GM19043 (cell line): Measurements from ENCODE around the gene SLC39A3.

ENCODE experiments used
- ATAC-seq: cut with Tn5 transposase; IDR thresholded peaks from one replicate; pipeline ENCODE4 v1.9.1; 2021; ENCODE audit warnings: low read depth; ENCODE audit not compliant: unreplicated experiment

SLC39A3 gene

GRCh38 chr19:2751438-2751830, 11.6 kb upstream of the SLC39A3 start:
- no peak for ATAC-seq

GRCh38 chr19:2750808-2751437, 11.1 kb upstream of the SLC39A3 start:
- no peak for ATAC-seq

- no peak for ATAC-seq
These were observed 7.5 kb upstream of the SLC39A3 start for GRCh38 chr19:2747349-2747748.

DNA sequence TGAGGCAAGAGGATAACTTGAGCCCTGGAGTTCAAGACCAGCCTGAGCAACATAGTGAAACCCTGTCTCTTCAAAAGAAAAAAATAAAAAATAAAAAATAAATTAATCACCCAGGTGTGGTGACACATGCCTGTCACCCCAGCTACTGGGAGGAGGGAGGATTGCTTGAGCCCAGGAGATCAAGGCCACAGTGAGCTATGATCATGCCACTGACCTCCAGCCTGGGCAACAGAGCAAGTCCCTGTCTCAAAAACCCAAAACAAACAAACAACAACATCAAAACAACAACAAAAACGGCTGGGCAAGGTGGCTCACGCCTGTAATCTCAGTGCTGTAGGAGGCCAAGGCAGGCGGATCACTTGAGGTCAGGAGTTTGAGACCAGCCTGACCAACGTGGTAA, 4.3 kb upstream of the SLC39A3 start:
- ATAC-seq = no peak

DNA sequence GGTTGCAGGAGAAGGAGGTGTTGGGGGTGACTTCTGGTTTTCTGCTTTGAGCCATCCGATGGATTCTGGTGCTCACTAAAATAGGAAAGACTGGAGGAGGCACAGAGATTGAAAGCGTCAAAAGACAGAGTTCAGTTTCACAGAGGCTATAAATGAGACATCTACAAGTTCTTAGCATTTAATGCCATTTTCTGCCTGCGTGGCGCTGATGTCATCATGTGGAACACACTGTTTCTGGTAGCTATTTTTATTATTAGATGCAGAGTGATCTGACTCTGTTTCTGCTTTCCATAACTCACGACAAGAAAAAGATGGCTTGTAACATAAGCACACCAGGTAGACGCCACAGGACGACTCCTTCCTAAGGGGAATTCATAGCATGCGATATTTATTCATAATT, 3.3 kb upstream of the SLC39A3 start:
- no peak for ATAC-seq

DNA sequence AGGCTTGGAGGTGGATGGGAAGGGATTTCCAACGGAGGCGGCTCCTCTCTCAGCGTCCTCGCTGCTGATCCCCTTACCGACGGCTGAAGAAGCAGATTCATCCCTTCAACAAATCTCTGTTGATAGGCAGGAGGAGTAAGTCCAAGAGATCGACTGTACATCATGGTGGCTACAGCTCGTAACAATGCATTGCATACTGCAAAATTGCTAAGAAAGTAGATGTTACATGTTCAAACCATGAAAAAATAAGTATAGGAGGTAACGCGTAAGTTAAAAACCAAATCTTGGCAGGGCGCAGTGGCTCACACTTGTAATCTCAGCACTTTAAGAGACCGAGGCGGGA, 468 bp upstream of the SLC39A3 start:
- ATAC-seq = no peak

- ATAC-seq = no peak
These were observed 3.1 kb downstream of the SLC39A3 start for GRCh38 chr19:2736550-2737190.

DNA sequence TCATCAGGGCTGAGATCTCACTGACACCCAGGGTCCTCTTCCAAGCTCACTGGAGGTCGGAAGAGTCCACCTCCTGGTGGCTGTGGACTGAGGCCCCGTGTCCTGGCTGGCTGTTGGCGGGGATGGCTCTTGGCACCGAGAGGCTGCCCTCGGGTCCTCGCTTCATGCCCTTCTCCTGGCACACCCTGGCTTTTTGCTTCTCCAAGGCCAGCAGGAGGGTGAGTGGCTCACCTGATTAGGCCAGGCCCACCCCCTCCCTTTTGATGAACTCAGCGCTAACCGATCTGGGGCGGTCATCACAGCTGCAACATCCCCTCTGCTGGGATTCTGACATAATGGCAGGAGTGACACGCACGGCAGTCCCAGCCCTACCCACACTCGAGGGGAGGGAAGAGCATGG, 4.4 kb downstream of the SLC39A3 start:
- no peak for ATAC-seq

DNA sequence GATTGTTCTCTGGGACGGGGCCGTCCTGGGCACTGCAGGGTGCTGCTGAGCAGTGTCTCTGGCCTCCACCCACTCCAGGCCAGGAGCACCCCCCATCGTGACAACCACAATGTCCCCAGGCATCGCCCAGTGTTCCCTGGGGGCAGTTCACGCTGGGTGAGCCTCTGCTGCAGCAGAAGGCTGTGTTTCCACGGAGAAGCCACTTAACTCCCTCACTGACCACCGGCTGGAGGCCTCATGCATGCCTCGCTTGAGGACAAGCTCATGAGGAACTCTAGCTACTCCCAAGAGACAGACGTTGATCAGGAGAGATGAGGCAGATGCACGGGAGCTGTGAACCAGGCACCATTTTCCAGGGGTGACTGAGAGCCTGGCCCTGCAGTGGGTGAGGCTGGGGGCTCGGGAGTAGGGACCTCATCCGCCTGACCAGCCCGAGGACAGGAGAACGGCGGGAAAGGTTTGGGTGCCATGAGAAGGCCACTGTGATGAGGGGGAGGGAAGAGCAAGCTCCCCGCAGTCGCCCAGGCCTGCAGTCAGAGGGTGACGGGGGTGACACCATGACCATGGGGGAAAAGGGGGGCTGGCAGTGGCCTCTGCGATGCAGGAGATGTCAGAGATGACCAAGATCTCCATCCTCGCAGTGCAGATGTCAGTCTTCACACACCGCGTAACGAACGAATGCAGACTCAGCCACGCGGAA, 5.1 kb downstream of the SLC39A3 start:
- ATAC-seq = no peak

- ATAC-seq = no peak
These were observed 5.8 kb downstream of the SLC39A3 start for GRCh38 chr19:2733930-2734588.

DNA sequence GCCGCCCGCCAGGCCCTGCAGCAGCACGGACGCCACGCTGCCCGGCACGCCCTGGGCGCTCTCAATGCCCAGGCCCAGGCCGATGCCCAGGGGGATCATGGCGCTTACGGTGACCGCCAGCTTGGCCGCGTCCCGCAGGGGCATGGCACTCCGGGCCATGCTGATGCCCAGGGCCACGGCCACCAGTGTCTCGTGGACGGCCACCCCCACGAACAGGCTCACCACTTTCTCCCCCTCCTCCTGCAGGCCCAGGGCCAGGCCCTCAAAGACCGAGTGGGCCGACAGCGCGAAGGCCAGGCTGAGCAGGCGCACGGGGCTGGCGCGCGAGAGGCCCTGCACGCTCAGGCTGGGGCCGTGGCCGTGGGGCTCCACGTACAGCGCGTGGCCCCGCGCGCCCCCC, 6.9 kb downstream of the SLC39A3 start:
- no peak for ATAC-seq

GRCh38 chr19:2732157-2732725, 7.6 kb downstream of the SLC39A3 start:
- ATAC-seq = no peak

- ATAC-seq = no peak
These were observed 8.4 kb downstream of the SLC39A3 start for GRCh38 chr19:2731181-2731995.

GRCh38 chr19:2729943-2730818, 9.6 kb downstream of the SLC39A3 start:
- ATAC-seq = no peak

- no peak for ATAC-seq
These were observed 10.9 kb downstream of the SLC39A3 start for GRCh38 chr19:2728783-2729387.

GRCh38 chr19:2727640-2727944, 12.2 kb downstream of the SLC39A3 start:
- ATAC-seq = no peak

- no peak for ATAC-seq
These were observed 12.7 kb downstream of the SLC39A3 start for GRCh38 chr19:2726904-2727639.

DNA sequence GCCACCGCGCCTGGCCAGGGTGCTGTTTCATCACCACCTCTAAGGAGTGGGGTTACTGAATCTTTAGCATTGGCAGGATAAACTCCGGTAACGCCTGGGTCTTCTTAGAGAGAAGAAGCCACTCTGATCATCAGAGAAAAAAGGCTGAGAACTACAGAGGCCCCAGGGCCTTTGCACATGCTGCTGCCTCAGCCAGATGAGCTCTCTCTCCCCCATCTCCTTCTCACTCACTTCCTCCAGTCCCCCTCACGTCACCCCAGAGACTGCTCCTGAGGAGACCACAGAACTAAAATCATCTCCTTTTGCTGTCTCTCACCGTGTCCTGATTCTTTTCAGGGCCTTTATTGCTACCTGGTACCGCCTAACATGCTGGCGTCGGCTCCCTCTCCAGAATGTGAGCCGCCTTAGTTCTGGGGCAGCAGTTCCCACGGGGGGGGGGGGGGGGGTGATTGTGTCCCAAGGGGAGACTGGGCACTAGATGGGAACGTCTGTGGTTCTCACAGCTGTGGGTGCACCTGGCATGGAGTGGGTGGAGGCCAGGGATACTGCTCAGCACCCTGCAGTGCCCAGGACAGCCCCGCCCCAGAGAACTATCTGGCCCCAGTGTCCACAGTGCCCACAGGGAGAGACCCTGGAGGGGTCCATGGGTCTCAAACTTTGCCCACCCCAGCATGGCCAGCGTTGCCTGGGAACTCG, 13.5 kb downstream of the SLC39A3 start:
- ATAC-seq = no peak
